GM19372 (cell line): ENCODE data around the gene FES.
A peak's percentile ranks its signal among the peaks of the same experiment; 100 is the strongest.

Experiments
- ATAC-seq: cut with Tn5 transposase; IDR thresholded peaks from one replicate; pipeline ENCODE4 v1.9.1; 2021; ENCODE audit warnings: mild to moderate bottlenecking, low read depth, moderate library complexity; ENCODE audit not compliant: unreplicated experiment

The FES gene

DNA sequence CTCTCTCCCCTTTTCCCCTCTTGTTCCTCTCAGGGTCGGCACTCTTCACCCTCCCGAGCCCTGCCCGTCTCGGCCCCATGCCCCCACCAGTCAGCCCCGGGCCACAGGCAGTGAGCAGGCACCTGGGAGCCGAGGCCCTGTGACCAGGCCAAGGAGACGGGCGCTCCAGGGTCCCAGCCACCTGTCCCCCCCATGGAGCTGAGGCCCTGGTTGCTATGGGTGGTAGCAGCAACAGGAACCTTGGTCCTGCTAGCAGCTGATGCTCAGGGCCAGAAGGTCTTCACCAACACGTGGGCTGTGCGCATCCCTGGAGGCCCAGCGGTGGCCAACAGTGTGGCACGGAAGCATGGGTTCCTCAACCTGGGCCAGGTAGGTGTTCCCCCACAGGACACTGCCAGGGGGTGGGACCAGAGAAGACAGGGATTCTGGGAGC lies 8.7 kb upstream of the FES start:
- no peak for ATAC-seq

DNA sequence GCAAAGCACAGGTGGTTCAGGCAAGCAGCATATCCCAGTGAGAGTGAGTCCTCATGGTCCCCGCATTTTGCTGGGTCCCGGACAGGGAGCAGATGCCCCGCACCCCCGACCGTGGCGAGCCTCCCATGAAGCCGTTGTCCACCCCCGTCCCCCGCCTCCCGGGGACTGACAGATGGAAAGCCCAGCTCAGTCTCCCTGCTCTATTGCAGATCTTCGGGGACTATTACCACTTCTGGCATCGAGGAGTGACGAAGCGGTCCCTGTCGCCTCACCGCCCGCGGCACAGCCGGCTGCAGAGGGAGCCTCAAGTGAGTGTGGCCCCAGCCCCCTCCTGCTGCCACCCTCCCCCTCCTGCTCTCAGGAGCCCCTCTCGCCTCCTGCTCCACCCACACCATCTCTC lies 8.3 kb upstream of the FES start:
- no peak for ATAC-seq

DNA sequence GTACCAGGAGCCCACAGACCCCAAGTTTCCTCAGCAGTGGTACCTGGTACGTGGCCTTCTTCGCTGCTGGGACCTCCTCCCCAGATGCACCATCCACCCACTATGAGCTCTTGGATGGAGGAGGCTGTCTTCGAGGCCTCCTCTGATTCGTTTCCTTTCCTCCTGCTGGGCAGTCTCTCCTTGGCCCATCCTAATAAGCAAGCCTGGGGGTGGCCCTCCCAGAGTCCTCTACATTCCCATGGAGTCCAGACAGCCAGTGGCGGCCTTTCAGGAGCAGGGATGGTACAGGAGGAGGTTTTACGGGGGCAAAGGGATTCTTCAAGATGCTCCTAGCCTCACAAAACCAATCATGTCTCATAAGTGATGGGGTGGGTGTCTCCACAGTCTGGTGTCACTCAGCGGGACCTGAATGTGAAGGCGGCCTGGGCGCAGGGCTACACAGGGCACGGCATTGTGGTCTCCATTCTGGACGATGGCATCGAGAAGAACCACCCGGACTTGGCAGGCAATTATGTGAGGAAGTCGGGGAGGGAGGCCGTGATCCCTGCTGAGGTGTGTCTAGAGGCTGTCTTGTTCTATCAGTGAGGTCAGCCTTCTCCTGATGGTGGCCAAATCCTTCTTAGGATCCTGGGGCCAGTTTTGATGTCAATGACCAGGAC lies 7.7 kb upstream of the FES start:
- no peak for ATAC-seq

DNA sequence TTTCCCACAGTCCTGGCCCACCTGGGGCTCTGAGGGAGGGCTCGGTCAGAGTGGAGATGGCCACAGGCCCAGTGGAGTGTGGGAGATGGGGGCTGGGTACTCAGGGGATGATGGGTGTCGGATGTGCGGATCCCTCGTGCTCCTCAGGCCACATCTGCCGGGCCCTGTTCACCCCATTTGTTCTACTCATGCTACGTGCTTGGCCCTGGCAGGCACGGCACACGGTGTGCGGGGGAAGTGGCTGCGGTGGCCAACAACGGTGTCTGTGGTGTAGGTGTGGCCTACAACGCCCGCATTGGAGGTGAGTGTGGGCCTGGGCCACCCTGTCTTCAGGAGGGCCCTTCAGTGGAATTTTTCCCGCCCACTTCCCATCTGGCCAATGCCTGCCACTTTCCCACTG lies 7.0 kb upstream of the FES start:
- ATAC-seq, result no peak

DNA sequence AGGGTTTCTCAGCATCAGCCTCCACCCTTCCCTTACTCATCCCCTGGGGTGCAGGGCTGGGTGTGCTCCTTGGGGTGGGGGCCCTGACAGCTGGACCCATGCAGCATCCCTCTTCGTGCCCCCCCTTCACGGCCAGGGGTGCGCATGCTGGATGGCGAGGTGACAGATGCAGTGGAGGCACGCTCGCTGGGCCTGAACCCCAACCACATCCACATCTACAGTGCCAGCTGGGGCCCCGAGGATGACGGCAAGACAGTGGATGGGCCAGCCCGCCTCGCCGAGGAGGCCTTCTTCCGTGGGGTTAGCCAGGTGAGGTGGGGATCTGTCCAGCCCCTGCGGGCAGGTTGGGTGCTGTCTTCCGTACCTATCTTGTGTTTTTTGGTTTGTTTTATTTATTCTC lies 6.3 kb upstream of the FES start:
- ATAC-seq, result no peak

DNA sequence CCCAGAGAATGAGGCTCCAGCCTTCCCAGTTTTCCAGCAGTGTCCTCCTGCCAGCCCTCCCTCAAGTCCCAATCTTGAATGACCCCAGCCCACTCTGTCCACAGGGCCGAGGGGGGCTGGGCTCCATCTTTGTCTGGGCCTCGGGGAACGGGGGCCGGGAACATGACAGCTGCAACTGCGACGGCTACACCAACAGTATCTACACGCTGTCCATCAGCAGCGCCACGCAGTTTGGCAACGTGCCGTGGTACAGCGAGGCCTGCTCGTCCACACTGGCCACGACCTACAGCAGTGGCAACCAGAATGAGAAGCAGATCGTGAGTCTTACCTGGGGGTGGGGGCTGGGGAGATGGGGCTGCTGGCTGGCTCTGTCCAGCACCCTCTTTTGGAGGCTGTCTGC lies 5.6 kb upstream of the FES start:
- no peak for ATAC-seq

DNA sequence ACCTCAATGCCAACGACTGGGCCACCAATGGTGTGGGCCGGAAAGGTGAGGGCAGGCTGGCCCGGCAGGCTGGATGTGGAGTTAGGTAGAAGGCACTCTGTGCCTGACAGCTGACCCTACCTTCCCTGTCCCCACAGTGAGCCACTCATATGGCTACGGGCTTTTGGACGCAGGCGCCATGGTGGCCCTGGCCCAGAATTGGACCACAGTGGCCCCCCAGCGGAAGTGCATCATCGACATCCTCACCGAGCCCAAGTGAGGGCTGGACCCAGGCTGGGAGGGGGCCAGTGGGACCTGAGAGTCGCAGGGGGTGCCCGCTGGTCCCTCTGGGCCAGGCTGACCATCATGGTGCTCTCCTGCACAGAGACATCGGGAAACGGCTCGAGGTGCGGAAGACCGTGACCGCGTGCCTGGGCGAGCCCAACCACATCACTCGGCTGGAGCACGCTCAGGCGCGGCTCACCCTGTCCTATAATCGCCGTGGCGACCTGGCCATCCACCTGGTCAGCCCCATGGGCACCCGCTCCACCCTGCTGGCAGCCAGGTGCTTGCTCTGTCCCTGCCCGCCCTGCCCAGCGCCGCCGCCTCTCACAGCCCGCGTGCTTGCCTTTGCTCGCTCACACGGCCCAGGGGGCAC lies 4.5 kb upstream of the FES start:
- ATAC-seq, result no peak

DNA sequence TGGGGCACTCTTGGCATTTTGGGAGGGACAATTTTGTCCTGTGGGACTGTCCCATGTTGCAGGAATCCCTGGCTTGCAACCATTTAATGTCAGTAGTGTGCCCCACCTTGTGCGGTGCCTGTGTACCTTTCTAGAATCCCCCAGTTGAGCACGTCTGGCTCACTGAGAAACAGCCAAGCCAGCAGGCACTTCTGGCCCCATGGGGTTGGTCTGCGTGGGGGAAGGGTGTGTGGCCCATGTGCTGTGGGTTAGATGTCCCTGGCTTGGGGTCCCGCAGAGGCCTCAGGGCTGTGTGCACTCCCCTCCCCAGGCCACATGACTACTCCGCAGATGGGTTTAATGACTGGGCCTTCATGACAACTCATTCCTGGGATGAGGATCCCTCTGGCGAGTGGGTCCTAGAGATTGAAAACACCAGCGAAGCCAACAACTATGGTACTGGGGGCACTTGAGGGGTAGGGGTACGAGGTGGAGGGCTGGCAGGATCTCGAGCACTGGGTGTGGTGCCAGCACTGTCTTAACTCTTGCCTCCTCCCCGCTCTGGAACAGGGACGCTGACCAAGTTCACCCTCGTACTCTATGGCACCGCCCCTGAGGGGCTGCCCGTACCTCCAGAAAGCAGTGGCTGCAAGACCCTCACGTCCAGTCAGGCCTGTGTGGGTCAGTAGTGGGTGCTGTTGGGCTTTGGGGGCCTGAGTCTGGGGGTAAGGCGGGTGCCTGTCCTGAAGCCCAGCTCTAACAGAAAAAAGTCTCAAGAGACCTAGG lies 3.7 kb upstream of the FES start:
- no peak for ATAC-seq

DNA sequence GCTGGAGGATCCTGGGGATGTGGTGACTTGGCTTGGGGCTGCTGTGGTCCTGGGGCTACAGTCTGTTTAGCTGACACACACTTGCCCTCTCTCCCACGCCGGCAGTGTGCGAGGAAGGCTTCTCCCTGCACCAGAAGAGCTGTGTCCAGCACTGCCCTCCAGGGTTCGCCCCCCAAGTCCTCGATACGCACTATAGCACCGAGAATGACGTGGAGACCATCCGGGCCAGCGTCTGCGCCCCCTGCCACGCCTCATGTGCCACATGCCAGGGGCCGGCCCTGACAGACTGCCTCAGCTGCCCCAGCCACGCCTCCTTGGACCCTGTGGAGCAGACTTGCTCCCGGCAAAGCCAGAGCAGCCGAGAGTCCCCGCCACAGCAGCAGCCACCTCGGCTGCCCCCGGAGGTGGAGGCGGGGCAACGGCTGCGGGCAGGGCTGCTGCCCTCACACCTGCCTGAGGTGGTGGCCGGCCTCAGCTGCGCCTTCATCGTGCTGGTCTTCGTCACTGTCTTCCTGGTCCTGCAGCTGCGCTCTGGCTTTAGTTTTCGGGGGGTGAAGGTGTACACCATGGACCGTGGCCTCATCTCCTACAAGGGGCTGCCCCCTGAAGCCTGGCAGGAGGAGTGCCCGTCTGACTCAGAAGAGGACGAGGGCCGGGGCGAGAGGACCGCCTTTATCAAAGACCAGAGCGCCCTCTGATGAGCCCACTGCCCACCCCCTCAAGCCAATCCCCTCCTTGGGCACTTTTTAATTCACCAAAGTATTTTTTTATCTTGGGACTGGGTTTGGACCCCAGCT lies 2.9 kb upstream of the FES start:
- no peak for ATAC-seq

DNA sequence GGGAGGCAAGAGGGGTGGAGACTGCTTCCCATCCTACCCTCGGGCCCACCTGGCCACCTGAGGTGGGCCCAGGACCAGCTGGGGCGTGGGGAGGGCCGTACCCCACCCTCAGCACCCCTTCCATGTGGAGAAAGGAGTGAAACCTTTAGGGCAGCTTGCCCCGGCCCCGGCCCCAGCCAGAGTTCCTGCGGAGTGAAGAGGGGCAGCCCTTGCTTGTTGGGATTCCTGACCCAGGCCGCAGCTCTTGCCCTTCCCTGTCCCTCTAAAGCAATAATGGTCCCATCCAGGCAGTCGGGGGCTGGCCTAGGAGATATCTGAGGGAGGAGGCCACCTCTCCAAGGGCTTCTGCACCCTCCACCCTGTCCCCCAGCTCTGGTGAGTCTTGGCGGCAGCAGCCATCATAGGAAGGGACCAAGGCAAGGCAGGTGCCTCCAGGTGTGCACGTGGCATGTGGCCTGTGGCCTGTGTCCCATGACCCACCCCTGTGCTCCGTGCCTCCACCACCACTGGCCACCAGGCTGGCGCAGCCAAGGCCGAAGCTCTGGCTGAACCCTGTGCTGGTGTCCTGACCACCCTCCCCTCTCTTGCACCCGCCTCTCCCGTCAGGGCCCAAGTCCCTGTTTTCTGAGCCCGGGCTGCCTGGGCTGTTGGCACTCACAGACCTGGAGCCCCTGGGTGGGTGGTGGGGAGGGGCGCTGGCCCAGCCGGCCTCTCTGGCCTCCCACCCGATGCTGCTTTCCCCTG lies 2.2 kb upstream of the FES start:
- no peak for ATAC-seq

DNA sequence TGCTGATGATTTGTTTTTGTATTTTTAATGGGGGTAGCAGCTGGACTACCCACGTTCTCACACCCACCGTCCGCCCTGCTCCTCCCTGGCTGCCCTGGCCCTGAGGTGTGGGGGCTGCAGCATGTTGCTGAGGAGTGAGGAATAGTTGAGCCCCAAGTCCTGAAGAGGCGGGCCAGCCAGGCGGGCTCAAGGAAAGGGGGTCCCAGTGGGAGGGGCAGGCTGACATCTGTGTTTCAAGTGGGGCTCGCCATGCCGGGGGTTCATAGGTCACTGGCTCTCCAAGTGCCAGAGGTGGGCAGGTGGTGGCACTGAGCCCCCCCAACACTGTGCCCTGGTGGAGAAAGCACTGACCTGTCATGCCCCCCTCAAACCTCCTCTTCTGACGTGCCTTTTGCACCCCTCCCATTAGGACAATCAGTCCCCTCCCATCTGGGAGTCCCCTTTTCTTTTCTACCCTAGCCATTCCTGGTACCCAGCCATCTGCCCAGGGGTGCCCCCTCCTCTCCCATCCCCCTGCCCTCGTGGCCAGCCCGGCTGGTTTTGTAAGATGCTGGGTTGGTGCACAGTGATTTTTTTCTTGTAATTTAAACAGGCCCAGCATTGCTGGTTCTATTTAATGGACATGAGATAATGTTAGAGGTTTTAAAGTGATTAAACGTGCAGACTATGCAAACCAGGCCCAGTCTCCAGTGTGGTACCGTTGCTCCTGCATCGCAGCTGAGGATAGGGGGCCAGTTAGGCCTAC lies 1.4 kb upstream of the FES start:
- ATAC-seq, result no peak

DNA sequence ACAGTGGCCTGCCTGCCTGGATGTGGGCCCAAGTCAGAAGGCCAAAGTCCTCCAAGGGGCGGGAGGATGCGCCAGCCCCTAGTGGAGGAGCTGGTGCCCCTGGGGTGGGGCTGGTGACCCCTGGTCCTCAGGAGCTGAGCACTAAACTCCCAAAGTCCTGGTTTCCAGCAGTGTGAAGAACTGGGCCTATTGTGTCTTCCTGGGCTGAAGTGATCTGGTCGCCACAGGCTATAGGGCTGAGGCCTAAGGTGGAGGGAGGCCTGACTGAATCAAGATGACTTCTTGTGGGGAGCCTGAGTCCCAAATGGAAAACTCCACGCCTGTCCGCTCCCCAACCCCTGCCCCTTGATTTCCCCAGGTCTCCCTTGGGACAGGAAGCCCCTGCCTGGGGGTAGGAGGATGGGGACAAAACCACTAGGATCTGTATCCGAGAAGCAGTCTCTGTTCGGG lies 753 bp upstream of the FES start:
- ATAC-seq, result no peak

DNA sequence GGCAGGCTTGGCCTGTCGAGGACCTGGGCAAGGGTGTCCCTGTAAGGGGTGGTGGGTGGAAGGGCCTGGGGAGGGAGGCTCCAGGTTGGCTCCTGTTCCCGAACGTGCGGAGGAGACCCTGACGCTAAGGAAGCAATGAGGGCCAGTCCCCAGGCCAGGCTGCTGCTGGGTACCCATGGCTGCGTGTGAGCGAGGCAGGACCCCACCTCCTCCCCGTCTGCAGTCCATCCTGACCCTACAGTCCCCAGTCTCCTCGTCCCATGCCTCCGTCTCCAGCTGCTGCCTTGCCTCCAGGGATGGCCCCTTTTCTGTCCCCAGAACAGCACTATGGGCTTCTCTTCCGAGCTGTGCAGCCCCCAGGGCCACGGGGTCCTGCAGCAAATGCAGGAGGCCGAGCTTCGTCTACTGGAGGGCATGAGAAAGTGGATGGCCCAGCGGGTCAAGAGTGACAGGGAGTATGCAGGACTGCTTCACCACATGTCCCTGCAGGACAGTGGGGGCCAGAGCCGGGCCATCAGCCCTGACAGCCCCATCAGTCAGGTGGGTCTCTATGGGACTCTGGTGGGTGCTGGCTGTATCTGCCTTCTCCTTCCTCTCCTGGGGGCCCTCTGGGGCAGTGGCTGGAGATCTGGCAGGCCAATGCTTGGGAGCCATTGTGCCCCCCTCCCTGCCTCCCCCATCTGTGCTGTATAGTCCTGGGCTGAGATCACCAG lies 571 bp downstream of the FES start:
- no peak for ATAC-seq

DNA sequence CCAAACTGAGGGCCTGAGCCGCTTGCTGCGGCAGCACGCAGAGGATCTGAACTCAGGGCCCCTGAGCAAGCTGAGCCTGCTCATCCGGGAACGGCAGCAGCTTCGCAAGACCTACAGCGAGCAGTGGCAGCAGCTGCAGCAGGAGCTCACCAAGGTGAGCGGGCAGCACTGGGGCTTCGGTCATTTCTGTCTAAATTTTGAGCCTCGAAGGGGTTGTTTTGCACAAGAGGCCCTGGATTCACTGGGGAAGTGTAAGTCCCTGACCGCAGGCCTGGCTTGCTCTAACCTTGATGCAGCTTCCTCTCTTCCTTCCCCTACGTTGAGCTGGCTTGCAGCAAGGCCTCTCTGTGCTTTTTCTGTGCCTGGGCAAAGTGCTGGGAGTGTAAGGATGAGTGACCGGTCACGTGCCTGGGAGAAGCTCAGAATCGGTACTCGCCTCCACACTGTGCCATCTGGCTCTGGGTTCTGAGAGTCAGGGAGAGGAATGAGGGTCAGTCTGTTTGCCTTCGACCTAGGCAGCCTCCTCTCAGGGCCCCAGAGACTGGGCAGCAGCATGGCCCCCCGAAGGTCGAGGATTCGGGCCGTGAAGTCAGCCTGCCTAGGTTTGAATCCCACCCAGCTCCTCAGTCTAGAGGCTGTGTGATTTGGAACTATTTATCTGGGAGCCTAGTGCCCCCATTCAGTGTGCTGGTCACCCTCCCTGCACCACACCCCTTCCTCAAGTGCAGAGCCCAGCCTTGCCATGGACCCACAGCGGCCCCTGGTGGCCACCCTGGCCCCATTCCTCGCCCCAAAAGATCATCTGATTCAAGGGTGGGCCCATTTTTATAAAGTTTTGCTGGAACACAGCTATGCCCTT lies 1.4 kb downstream of the FES start:
- peak; percentile 66 for ATAC-seq

DNA sequence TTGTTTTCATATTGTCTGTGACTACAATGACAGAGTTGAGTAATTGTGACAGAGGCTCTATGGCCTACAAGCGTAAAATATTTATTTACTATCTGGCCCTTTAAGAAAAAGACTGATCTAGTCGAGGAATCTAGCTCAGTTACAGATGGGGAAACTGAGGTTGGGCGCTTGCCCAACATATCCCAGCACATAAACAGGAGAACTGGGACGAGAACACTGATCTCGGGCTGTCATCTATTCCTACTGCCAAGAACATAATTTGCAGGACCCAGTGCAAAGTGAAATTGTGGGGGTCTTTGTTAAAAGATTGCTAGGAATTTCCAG lies 1.9 kb downstream of the FES start:
- ATAC-seq, result no peak

DNA sequence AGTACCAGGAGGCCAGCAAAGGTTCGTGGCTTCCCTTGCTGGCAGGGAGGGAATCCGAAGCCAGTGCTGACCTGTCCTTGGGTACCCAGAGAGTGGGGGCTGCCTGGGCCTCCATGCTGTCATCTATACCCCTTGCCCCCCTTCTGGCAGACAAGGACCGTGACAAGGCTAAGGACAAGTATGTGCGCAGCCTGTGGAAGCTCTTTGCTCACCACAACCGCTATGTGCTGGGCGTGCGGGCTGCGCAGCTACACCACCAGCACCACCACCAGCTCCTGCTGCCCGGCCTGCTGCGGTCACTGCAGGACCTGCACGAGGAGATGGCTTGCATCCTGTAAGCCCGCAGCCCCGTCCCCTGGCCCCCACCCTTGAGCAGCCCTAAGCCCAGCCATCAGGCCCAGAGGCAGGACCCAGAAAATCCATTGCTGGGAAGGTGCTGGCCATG lies 2.8 kb downstream of the FES start:
- ATAC-seq, result no peak

DNA sequence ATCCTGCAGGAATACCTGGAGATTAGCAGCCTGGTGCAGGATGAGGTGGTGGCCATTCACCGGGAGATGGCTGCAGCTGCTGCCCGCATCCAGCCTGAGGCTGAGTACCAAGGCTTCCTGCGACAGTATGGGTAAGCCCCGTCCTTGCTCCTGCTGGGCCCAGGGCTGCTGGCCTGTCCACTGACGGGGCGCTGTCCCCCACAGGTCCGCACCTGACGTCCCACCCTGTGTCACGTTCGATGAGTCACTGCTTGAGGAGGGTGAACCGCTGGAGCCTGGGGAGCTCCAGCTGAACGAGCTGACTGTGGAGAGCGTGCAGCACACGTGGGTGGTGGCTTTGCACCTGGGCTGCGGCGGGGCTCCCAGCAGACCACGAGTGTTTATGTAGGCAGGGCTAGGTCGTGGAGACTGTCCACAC lies 5.0 kb downstream of the FES start:
- no peak for ATAC-seq
